Retinal pigment epithelial cell (primary cell): Measurements from ENCODE around the gene C1orf167.

Experiments
- DNase-seq: peaks from one replicate; pipeline ENCODE4 v3.0.0-alpha.2; 2010; ENCODE audit warnings: low read depth
- H3K4me3 ChIP-seq: 2 replicates; pipeline ENCODE4 v1.5.1; 2011; ENCODE audit warnings: mild to moderate bottlenecking, low read length, control low read depth, moderate library complexity
- TF ChIP-seq, protein P1 (sequence below): conservative IDR thresholded peaks from 2 replicates; pipeline ENCODE4 v1.5.1; 2011; ENCODE audit warnings: low read depth, low read length, control low read depth, inconsistent platforms

The C1orf167 gene

DNA sequence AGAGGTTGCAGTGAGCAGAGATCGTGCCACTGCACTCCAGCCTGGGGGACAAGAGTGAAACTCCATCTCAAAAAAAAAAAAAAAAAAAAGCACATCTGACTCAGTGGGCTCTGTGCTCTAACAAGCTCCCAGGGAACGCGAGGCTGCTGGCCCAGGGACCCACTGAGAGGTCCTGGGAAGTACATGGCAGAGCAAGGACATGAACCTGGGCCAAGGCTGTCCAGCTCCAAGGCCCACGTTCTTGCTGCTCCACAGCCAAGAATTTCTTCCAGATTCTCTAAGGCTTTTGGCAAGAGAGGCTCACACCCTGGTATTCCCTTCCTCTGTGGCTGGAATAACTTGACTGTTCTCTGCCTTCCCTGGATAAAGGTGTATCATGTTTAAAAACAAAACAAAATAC is 41.5 kb upstream of the C1orf167 start:
- DNase-seq: no peak
- TF ChIP-seq, protein P1, sequence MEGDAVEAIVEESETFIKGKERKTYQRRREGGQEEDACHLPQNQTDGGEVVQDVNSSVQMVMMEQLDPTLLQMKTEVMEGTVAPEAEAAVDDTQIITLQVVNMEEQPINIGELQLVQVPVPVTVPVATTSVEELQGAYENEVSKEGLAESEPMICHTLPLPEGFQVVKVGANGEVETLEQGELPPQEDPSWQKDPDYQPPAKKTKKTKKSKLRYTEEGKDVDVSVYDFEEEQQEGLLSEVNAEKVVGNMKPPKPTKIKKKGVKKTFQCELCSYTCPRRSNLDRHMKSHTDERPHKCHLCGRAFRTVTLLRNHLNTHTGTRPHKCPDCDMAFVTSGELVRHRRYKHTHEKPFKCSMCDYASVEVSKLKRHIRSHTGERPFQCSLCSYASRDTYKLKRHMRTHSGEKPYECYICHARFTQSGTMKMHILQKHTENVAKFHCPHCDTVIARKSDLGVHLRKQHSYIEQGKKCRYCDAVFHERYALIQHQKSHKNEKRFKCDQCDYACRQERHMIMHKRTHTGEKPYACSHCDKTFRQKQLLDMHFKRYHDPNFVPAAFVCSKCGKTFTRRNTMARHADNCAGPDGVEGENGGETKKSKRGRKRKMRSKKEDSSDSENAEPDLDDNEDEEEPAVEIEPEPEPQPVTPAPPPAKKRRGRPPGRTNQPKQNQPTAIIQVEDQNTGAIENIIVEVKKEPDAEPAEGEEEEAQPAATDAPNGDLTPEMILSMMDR: no peak
- no peak overlapping the region for H3K4me3 ChIP-seq

DNA sequence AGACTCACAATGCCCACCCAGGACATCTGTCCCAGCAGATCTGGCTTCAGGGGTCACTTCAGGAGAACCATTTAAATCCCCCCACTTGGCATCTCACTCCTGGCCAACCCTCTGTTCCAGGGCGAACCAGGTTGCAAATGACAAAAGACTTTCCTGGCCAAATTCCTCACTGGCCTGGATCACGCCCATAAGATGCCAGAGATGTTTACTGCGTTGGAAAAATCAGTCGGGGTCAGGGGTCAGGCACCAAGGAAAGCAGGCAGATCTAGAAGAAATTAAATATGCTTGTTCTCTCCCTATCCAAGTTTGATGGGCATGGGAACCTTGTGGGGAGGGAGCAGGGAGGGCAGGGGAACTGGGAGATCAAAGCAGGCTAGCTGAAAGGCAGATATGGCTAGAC is 40.7 kb upstream of the C1orf167 start:
- no peak for DNase-seq
- H3K4me3 ChIP-seq: no peak overlapping the region
- TF ChIP-seq, protein P1: no peak

DNA sequence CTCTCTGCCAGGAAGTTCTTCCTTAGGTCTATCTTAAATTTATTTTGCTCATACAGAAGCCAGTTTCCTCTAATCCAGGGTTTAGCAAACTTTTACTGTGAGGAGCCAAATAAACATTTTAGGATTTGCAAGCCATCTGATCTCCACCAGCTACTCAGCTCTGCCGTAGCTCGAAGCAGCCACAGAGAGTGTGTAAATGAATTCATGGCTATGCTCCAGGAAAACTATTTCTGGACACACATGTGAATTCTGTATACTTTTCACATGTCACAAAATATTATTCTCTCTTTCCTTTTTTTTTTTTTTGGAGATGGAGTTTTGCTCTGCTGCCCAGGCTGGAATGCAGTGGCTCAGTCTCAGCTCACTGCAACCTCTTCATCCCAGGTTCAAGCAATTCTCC is 39.5 kb upstream of the C1orf167 start:
- DNase-seq: no peak
- TF ChIP-seq, protein P1: no peak
- no peak overlapping the region for H3K4me3 ChIP-seq

DNA sequence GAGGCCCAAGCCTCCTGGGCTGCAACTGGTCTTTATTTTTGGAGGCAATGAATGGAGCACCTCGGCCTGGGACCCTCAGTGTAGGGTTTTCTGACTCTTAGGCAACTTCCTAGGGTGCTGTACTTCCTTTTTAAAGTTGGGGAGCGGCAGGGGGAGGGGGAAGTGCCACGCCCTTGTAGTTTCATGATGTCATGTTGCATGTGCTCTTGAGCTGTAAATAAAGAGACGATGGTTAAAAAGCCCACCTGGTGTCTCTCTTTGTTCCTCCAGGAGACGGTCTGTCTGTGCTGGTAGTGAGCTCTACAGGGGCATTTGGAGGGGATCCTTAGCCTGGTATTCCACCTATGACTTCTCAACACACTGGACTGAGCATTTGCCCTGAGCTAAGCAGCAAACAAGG is 36.4 kb upstream of the C1orf167 start:
- DNase-seq: no peak
- TF ChIP-seq, protein P1: no peak

DNA sequence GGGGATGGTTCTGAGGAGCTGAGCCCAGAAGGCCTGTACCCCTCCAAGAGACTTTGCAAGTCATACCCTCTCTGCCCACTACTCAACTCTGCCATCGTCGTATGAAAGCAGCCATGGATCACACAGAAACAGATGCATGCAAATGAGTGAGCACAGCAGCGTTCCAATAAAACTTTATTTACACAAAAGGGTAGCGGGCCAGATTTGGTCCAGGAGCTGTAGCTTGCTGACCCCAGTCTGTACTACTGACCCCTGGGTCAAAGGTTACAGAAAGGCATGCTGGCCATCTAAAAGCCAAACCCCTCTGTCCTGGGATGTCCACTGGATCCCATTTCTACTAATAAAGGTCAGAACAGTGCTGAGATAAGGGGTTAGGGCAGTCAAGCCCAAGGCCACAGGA is 34.9 kb upstream of the C1orf167 start:
- no peak for DNase-seq
- TF ChIP-seq, protein P1: no peak
- H3K4me3 ChIP-seq: no peak overlapping the region

More for the DNA sequence above, 36.4 kb upstream of the C1orf167 start:
- H3K4me3 ChIP-seq: no peak overlapping the region

DNA sequence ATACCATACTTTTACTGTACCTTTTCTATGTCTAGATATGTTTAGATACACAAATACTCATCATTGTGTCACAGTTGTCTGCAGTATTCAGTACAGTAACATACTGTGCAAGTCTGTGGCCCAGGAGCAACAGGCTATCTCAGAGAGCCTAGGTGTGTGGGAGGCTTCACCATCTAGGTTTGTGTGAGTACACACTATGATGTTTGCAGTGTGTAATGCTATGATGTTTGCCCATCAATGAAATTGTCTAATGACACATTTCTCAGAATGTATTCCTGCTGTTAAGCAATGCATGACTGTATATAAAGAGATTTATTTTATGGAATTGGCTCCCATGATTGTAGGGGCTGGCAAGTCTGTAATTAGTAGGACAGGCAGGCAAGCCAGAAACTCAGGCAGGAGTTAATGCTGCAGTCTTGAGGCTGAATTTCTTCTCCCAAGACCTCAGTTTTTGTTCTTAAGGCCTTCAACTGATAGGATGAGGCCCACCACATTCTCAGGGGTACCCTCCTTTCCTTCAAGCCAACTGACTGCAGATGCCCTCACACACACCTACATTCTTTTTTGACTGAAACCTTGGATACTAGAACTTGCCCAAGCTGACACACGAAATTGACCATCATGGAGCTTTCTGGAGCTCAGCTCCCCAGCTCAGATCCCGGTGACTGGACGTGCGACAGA is 33.7 kb upstream of the C1orf167 start:
- no peak overlapping the region for H3K4me3 ChIP-seq
- DNase-seq: no peak
- TF ChIP-seq, protein P1: no peak

DNA sequence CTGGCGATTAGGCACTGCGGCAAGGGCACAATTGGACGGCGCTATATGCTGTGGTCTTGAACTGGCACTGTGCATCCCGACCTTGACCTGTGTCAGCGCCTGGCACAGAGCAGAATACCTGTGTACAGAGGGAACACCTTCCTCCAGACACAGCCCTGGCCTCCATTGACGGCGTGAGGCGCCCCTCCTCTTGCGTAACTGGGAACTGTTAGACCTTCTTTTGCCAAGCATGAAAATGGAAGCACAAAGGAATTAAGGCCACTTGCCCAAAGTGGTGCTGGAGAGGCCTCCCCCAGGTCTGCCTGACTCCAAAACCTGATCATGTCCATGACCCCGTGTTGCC is 32.9 kb upstream of the C1orf167 start:
- TF ChIP-seq, protein P1: no peak
- no peak overlapping the region for H3K4me3 ChIP-seq
- no peak for DNase-seq
